HL-60 (cell line): ENCODE results near the gene TMEFF1.
"Not testable (repeated sequence)": the region's sequence is repeated elsewhere in the genome, so short reads cannot be mapped to it uniquely, and the experiment has no call there.

ENCODE experiments used
- DNase-seq, 2 experiments: peaks; one replicate each; pipeline ENCODE4 v3.0.0-alpha.2; 2010 to 2020; ENCODE audit warnings: low read depth in 1 of 2, low spot score in 1 of 2
- H3K27ac ChIP-seq: fragments of 250-450 bp; sonication (Bioruptor Pico); replicated peaks from 2 replicates; pipeline ENCODE4 v1.5.1; 2020; ENCODE audit warnings: mild to moderate bottlenecking, moderate library complexity
- H3K27me3 ChIP-seq: fragments of 250-450 bp; sonication (Bioruptor Pico); 2 replicates; pipeline ENCODE4 v1.5.1; 2021; ENCODE audit warnings: mild to moderate bottlenecking, moderate library complexity; ENCODE audit not compliant: insufficient read depth, poor library complexity, severe bottlenecking
- H3K4me3 ChIP-seq: replicated peaks from 2 replicates; pipeline ENCODE4 v1.5.1; 2011; ENCODE audit warnings: mild to moderate bottlenecking, control low read depth, low read length; ENCODE audit not compliant: insufficient read depth
- CTCF ChIP-seq: IDR thresholded peaks from one replicate; pipeline ENCODE4 v1.5.1; 2011; ENCODE audit warnings: low read length, control low read depth, inconsistent platforms; ENCODE audit not compliant: insufficient read depth
- GABPA ChIP-seq: IDR thresholded peaks from 2 replicates; pipeline ENCODE4 v1.6.1; 2012; ENCODE audit warnings: low read depth
- POLR2AphosphoS5 ChIP-seq: IDR thresholded peaks from 2 replicates; pipeline ENCODE4 v1.6.1; 2012; ENCODE audit warnings: low read depth
- REST ChIP-seq: IDR thresholded peaks from 2 replicates; pipeline ENCODE4 v1.6.1; 2012; ENCODE audit warnings: low read depth; ENCODE audit not compliant: insufficient replicate concordance
- SPI1 ChIP-seq: IDR thresholded peaks from 2 replicates; pipeline ENCODE4 v1.6.1; 2012; ENCODE audit warnings: low read depth, mild to moderate bottlenecking, borderline replicate concordance

The TMEFF1 gene

GRCh38 chr9:100505564-100506159, 32.7 kb downstream of the TMEFF1 start:
- Histone ChIP-seq H3K27ac (no peak overlapping the region), H3K27me3 (no peaks in the 10 kb centered on the region), H3K4me3 (no peak overlapping the region)
- TF ChIP-seq GABPA, result no peak
- no peak for TF ChIP-seq POLR2AphosphoS5
- no peak for TF ChIP-seq SPI1
- peak; percentile 82 for TF ChIP-seq CTCF
- TF ChIP-seq REST, result no peak
- DNase-seq, result peak; percentile 17 to 65

- H3K4me3 ChIP-seq, DNase-seq, H3K27me3 ChIP-seq, H3K27ac ChIP-seq: not testable (repeated sequence)
Measured at GRCh38 chr9:100507350-100507749, 34.4 kb downstream of the TMEFF1 start.

GRCh38 chr9:100511205-100511604, 38.3 kb downstream of the TMEFF1 start:
- no peak for TF ChIP-seq REST
- TF ChIP-seq GABPA, result no peak
- TF ChIP-seq CTCF, result no peak
- no peak for TF ChIP-seq POLR2AphosphoS5
- no peak for TF ChIP-seq SPI1
- Histone ChIP-seq H3K27me3 (no peaks in the 10 kb centered on the region), H3K4me3 (no peak overlapping the region), H3K27ac (no peak overlapping the region)
- no peak for DNase-seq

- TF ChIP-seq REST (no peak), SPI1 (no peak), CTCF (no peak), POLR2AphosphoS5 (no peak), GABPA (no peak)
- no peak for DNase-seq
- no peak overlapping the region for H3K4me3 ChIP-seq
- no peaks in the 10 kb centered on the region for H3K27me3 ChIP-seq
- no peak overlapping the region for H3K27ac ChIP-seq
Measured at GRCh38 chr9:100515578-100516494, 42.9 kb downstream of the TMEFF1 start.
